GM12878 (cell line): Measurements from ENCODE around the gene COTL1. TPM values are rescaled to one million over a fixed set of nuclear protein-coding genes. Genes with fewer than 3 reads are reported as not detected.

Source experiments
- ATAC-seq: fragments of 200-7000 bp; cut with Tn5 transposase; 3 replicates; pipeline ENCODE4 v1.9.1; 2020; ENCODE audit warnings: mild to moderate bottlenecking, moderate library complexity
- BruUV-seq: library from RNA; stranded (reverse); fragments of 400-500 nt; replicated peaks from 2 replicates; lab custom pipeline; 2021; lab: Mats Ljungman, UMichigan
- CTCF ChIA-PET: fragments of 300-600 bp; sonication (Branson Sonifier 250); formaldehyde crosslinking; extraction: SDS; loops from one replicate; lab custom pipeline; 2021; ENCODE audit warnings: inconsistent platforms; lab: Yijun Ruan, JAX
- POLR2A ChIA-PET: fragments of 350-600 bp; formaldehyde crosslinking; extraction: SDS; loops from one replicate; lab custom pipeline; 2021; ENCODE audit warnings: inconsistent platforms; lab: Charles Lee
- RAD21 ChIA-PET: fragments of 300-600 bp; sonication (Branson Sonifier 250); formaldehyde crosslinking; loops from one replicate; lab custom pipeline; 2023; ENCODE audit warnings: antibody characterized with exemption; ENCODE audit not compliant: unreplicated experiment; lab: Charles Lee
- SMC1A ChIA-PET: fragments of 300-600 bp; sonication (Branson Sonifier 250); formaldehyde crosslinking; loops from one replicate; lab custom pipeline; 2023; ENCODE audit not compliant: unreplicated experiment, uncharacterized antibody; lab: Charles Lee
- DNase-seq: peaks from one replicate; pipeline ENCODE4 v3.0.0-alpha.2; 2011; ENCODE audit warnings: low read depth, low spot score
- FAIRE-seq: peaks from 3 replicates; lab custom pipeline; 2011; peaks lifted over from hg19 to GRCh38; lab: Jason Lieb, UNC
- H2AFZ ChIP-seq: 2 replicates; pipeline ENCODE4 v1.6.0; 2011; ENCODE audit warnings: low read depth, low read length, control low read depth; ENCODE audit not compliant: control insufficient read depth
- H3K27ac ChIP-seq: 2 replicates; pipeline ENCODE4 v1.5.1; 2011; ENCODE audit warnings: control low read depth; ENCODE audit not compliant: control insufficient read depth, insufficient read depth
- H3K27me3 ChIP-seq, 2 experiments: replicated peaks in 1 of 2; 2 replicates each; pipeline versions ENCODE4 v1.6.0 to v1.6.1; 2011; ENCODE audit warnings: low read length in 1 of 2; ENCODE audit not compliant: control insufficient read depth in 2 of 2, insufficient read depth in 2 of 2
- H3K36me3 ChIP-seq, 2 experiments: 2 replicates each; pipeline ENCODE4 v1.5.1; 2011; ENCODE audit warnings: low read length in 1 of 2; ENCODE audit not compliant: control insufficient read depth in 2 of 2, insufficient read depth in 2 of 2
- H3K4me1 ChIP-seq: 2 replicates; pipeline ENCODE4 v1.6.1; 2011; ENCODE audit warnings: mild to moderate bottlenecking, low read length, moderate library complexity, mixed read lengths; ENCODE audit not compliant: control insufficient read depth, insufficient read depth
- H3K4me2 ChIP-seq: 2 replicates; pipeline ENCODE4 v1.6.0; 2011; ENCODE audit warnings: control low read depth; ENCODE audit not compliant: control insufficient read depth, insufficient read depth
- H3K4me3 ChIP-seq: fragments of 200-600 bp; sonication (generic); 2 replicates; pipeline ENCODE4 v1.5.1; 2016
- H3K79me2 ChIP-seq: 2 replicates; pipeline ENCODE4 v1.6.0; 2011; ENCODE audit warnings: low read length; ENCODE audit not compliant: control insufficient read depth, insufficient read depth
- H3K9ac ChIP-seq: 2 replicates; pipeline ENCODE4 v1.8.0; 2011; ENCODE audit warnings: low read length, control low read depth, mixed read lengths; ENCODE audit not compliant: control insufficient read depth, insufficient read depth
- H3K9me3 ChIP-seq: replicated peaks from 3 replicates; pipeline ENCODE4 v1.5.1; 2011; ENCODE audit warnings: mild to moderate bottlenecking, low read length; ENCODE audit not compliant: control insufficient read depth, insufficient read depth
- H4K20me1 ChIP-seq: 2 replicates; pipeline ENCODE4 v1.6.0; 2011; ENCODE audit not compliant: control insufficient read depth, insufficient read depth
- ASH2L ChIP-seq: fragments of 300-600, 200-600 bp; sonication (generic); IDR thresholded peaks from 2 replicates; pipeline ENCODE4 v1.6.1; 2017; ENCODE audit warnings: low read depth, mild to moderate bottlenecking, borderline replicate concordance
- CTCF ChIP-seq, 3 experiments: IDR thresholded peaks in 2 of 3; conservative IDR thresholded peaks in 1 of 3; 2 replicates each; pipeline ENCODE4 v1.5.1; 2011; ENCODE audit warnings: low read depth in 3 of 3, low read length in 3 of 3, mild to moderate bottlenecking in 3 of 3, control low read depth in 2 of 3, moderate library complexity in 2 of 3, inconsistent platforms in 1 of 3, mixed read lengths in 1 of 3; ENCODE audit not compliant: control insufficient read depth in 2 of 3, insufficient read depth in 1 of 3; ENCODE audit errors: extremely low read depth in 1 of 3
- KAT2A ChIP-seq: conservative IDR thresholded peaks from 2 replicates; pipeline ENCODE4 v1.6.1; 2011; ENCODE audit warnings: low read depth, low read length; ENCODE audit not compliant: control insufficient read depth
- NR2F1 ChIP-seq: fragments of 450-650 bp; conservative IDR thresholded peaks from 2 replicates; pipeline ENCODE4 v1.6.1; 2017; ENCODE audit warnings: mild to moderate bottlenecking
- POLR2A ChIP-seq: IDR thresholded peaks from 2 replicates; pipeline ENCODE4 v1.6.1; 2011; ENCODE audit warnings: low read depth, mild to moderate bottlenecking, low read length
- RBBP5 ChIP-seq: fragments of 200-600 bp; sonication (generic); conservative IDR thresholded peaks from 2 replicates; pipeline ENCODE4 v1.6.1; 2016
- SP1 ChIP-seq: IDR thresholded peaks from one replicate; pipeline ENCODE4 v1.6.1; 2011; ENCODE audit warnings: low read depth, low read length
- SREBF1 ChIP-seq: IDR thresholded peaks from 2 replicates; pipeline ENCODE4 v1.6.1; 2012; ENCODE audit warnings: mild to moderate bottlenecking, low read length
- WGBS: methylation state at CpG from one replicate; pipeline ENCODE4 v1.1.6; 2016; ENCODE audit warnings: low lambda C conversion rate; ENCODE audit not compliant: insufficient replicate concordance, insufficient coverage; ENCODE audit errors: missing lambda C conversion rate; 5-methylcytosine and 5-hydroxymethylcytosine counted together
- in situ Hi-C: fragments of 300-500 bp; cut with MboI; formaldehyde crosslinking; loops from 9 replicates; pipeline ENCODE4 v1.14.3; 2018; ENCODE audit warnings: mixed read lengths
- intact Hi-C: fragments of 100-400 bp; cut with micrococcal nuclease; formaldehyde crosslinking; loops from one replicate; pipeline ENCODE4 v1.14.2; 2022; ENCODE audit not compliant: unreplicated experiment
- polyA plus RNA-seq, 11 experiments: library from polyadenylated mRNA; depleted of rRNA in 4 of 11; unstranded in 6 of 11; stranded (reverse) in 5 of 11; fragments of >200 nt; fragmentation: Nextera tagmentation in 4 of 11; fragmentation: Illumina TruSeq in 1 of 11; extraction: Ambion mirVana in 4 of 11; extraction: Trizol in 1 of 11; gene quantifications; 1 replicate in 1 of 11; 2 replicates in 10 of 11; pipeline versions ENCODE4 v1.2.1 to v1.2.3, GENCODE V29; 2011 to 2016; ENCODE audit warnings: inconsistent platforms in 2 of 11, missing spikeins in 2 of 11, low read depth in 1 of 11
- total RNA-seq, 4 experiments: library from RNA; depleted of rRNA in 3 of 4; stranded (reverse); fragments of >200 nt in 3 of 4; fragmentation: Illumina TruSeq in 1 of 4; extraction: Trizol in 1 of 4; gene quantifications; 2 replicates each; pipeline versions ENCODE4 v1.2.1 to v1.2.3, GENCODE V29; 2013 to 2021
- TF ChIP-seq, protein P1 (sequence below): fragments of 150-350 bp; IDR thresholded peaks from 2 replicates; pipeline ENCODE4 v1.6.1; 2014; ENCODE audit warnings: mild to moderate bottlenecking, low read depth, low read length

The COTL1 gene
- total and polyA plus RNA-seq, 10 of the 15 experiments (the other 5 are each of a cell fraction or from before 2014, with no cell fraction given) = 140 to 894 (median 330) TPM

GRCh38 chr16:84550096-84550495, 67.8 kb downstream of the COTL1 start:
- no peaks in the 10 kb centered on the region for H3K9me3 ChIP-seq
- no peak for FAIRE-seq

More at GRCh38 chr16:84550096-84550495, 67.8 kb downstream of the COTL1 start:
- no peaks in the 10 kb centered on the region for H4K20me1 ChIP-seq
- H3K4me3 ChIP-seq = no peak overlapping the region
- in situ Hi-C loops = no loop called here
- TF ChIP-seq POLR2A = no peak
- TF ChIP-seq SREBF1 = no peak
- TF ChIP-seq CTCF (IDR thresholded peaks at IDR 0.05 in 2 of 3, conservative IDR thresholded peaks at IDR 0.05 in 1 of 3; ENCODE audit: control insufficient read depth in 2 of 3, extremely low read depth in 1 of 3, insufficient read depth in 1 of 3, low read depth in 3 of 3, low read length in 3 of 3) = no peak
- no peak for TF ChIP-seq NR2F1
- no peak for TF ChIP-seq SP1
- TF ChIP-seq ASH2L = no peak
- no peak for TF ChIP-seq RBBP5
- TF ChIP-seq, protein P1, sequence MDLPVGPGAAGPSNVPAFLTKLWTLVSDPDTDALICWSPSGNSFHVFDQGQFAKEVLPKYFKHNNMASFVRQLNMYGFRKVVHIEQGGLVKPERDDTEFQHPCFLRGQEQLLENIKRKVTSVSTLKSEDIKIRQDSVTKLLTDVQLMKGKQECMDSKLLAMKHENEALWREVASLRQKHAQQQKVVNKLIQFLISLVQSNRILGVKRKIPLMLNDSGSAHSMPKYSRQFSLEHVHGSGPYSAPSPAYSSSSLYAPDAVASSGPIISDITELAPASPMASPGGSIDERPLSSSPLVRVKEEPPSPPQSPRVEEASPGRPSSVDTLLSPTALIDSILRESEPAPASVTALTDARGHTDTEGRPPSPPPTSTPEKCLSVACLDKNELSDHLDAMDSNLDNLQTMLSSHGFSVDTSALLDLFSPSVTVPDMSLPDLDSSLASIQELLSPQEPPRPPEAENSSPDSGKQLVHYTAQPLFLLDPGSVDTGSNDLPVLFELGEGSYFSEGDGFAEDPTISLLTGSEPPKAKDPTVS = no peak
- no peak for TF ChIP-seq KAT2A
- TF ChIP-seq, all 136 proteins: peak for 0
- H3K4me1 ChIP-seq = peaks cover 18% of the 10 kb centered on the region
- ChIA-PET CTCF (no interaction called here), POLR2A (no interaction called here), RAD21 (no interaction called here), SMC1A (no interaction called here)
- no peaks in the 10 kb centered on the region for H3K79me2 ChIP-seq
- intact Hi-C loops = no loop called here
- no peak overlapping the region for H2AFZ ChIP-seq
- ATAC-seq (no peak), DNase-seq (no peak)
- WGBS = 68% methylated on average over 4 of the region's 4 CpGs
- no TSS peak for BruUV-seq
- H3K27me3 ChIP-seq = peaks cover 0 to 2% of the 10 kb centered on the region in 2 experiments; a peak in 1 of 4 replicates
- H3K9ac ChIP-seq = no peak overlapping the region
- H3K4me2 ChIP-seq = no peak overlapping the region
- H3K36me3 ChIP-seq = no peaks in the 10 kb centered on the region
- no peak overlapping the region for H3K27ac ChIP-seq
